Calu3 (cell line): ENCODE results near the gene GRAMD1A. TPM values are rescaled to one million over a fixed set of nuclear protein-coding genes. Genes with fewer than 3 reads are reported as not detected.

ENCODE experiments used
- BruUV-seq: library from RNA; stranded (reverse); fragments of 400-500 nt; replicated peaks from 2 replicates; lab custom pipeline; 2021; lab: Mats Ljungman, UMichigan
- CTCF ChIA-PET: fragments of 300-600 bp; sonication (Branson Sonifier 250); formaldehyde crosslinking; loops from one replicate; lab custom pipeline; 2022; ENCODE audit warnings: antibody characterized with exemption; lab: Charles Lee
- DNase-seq: peaks from one replicate; pipeline ENCODE4 v3.0.0; 2022
- H3K27ac Mint-ChIP-seq: one replicate; pipeline ENCODE4 v1.8.0; 2022; ENCODE audit warnings: mixed read lengths; ENCODE audit not compliant: unreplicated experiment
- H3K27me3 Mint-ChIP-seq: one replicate; pipeline ENCODE4 v1.8.0; 2022; ENCODE audit warnings: mixed read lengths; ENCODE audit not compliant: unreplicated experiment
- H3K36me3 Mint-ChIP-seq: one replicate; pipeline ENCODE4 v1.8.0; 2022; ENCODE audit warnings: mild to moderate bottlenecking, moderate library complexity, mixed read lengths; ENCODE audit not compliant: insufficient read depth, unreplicated experiment
- H3K4me1 Mint-ChIP-seq: one replicate; pipeline ENCODE4 v1.8.0; 2022; ENCODE audit warnings: mild to moderate bottlenecking, low read depth, mixed read lengths; ENCODE audit not compliant: unreplicated experiment
- H3K4me3 Mint-ChIP-seq: one replicate; pipeline ENCODE4 v1.8.0; 2022; ENCODE audit warnings: mild to moderate bottlenecking, low read depth, moderate library complexity, mixed read lengths; ENCODE audit not compliant: unreplicated experiment
- H3K9me3 Mint-ChIP-seq: one replicate; pipeline ENCODE4 v1.8.0; 2022; ENCODE audit warnings: low read depth, mixed read lengths; ENCODE audit not compliant: unreplicated experiment
- CTCF ChIP-seq: fragments of 200-600 bp; IDR thresholded peaks from one replicate; pipeline ENCODE4 v1.8.0; 2022; ENCODE audit warnings: antibody characterized with exemption; ENCODE audit not compliant: unreplicated experiment
- intact Hi-C: fragments of 100-400 bp; cut with micrococcal nuclease; formaldehyde crosslinking; loops from one replicate; pipeline ENCODE4 v1.10.0; 2022; ENCODE audit not compliant: unreplicated experiment
- total RNA-seq: library from RNA; stranded (reverse); gene quantifications from 2 replicates; pipeline ENCODE4 v1.2.3, GENCODE V29; 2022

GRAMD1A gene
- total RNA-seq, 1 experiment from 2014 or later: 126 TPM

- intact Hi-C loops: loop anchor here (10.0 kb wide), 1 partner anchor 185 kb away; the partner anchor contains the start of gene ZNF599
- Mint-ChIP-seq H3K27ac (no peak overlapping the region), H3K4me1 (peaks cover 20% of the 10 kb centered on the region), H3K36me3 (peaks cover 31% of the 10 kb centered on the region), H3K4me3 (no peak overlapping the region), H3K27me3 (no peaks in the 10 kb centered on the region), H3K9me3 (peaks cover 28% of the 10 kb centered on the region)
- CTCF ChIA-PET: no interaction called here
- no TSS peak for BruUV-seq
- no peak for DNase-seq
- TF ChIP-seq CTCF: no peak
These were observed 39.9 kb upstream of the GRAMD1A start for GRCh38 chr19:34960103-34960805.

- no TSS peak for BruUV-seq
- H3K36me3 Mint-ChIP-seq: peaks cover 31% of the 10 kb centered on the region
These were observed 39.0 kb upstream of the GRAMD1A start for GRCh38 chr19:34960940-34961679.

GRCh38 chr19:34961775-34962686 lies 38.1 kb upstream of the GRAMD1A start:
- H3K9me3 Mint-ChIP-seq: peaks cover 22% of the 10 kb centered on the region
- BruUV-seq: no TSS peak
- peaks cover 31% of the 10 kb centered on the region for H3K36me3 Mint-ChIP-seq
- TF ChIP-seq CTCF: no peak
- no peaks in the 10 kb centered on the region for H3K27me3 Mint-ChIP-seq
- intact Hi-C loops: loop anchor here (10.0 kb wide), 1 partner anchor 187 kb away; the partner anchor contains the start of gene ZNF599
- H3K4me3 Mint-ChIP-seq: peak overlapping the region; percentile 76
- peaks cover 29% of the 10 kb centered on the region for H3K4me1 Mint-ChIP-seq
- no peak for DNase-seq
- CTCF ChIA-PET: no interaction called here
- H3K27ac Mint-ChIP-seq: no peak overlapping the region

More at GRCh38 chr19:34960940-34961679, 39.0 kb upstream of the GRAMD1A start:
- Mint-ChIP-seq H3K27ac (no peak overlapping the region), H3K9me3 (peaks cover 24% of the 10 kb centered on the region), H3K27me3 (no peaks in the 10 kb centered on the region), H3K4me1 (peaks cover 28% of the 10 kb centered on the region), H3K4me3 (no peak overlapping the region)
- no peak for TF ChIP-seq CTCF
- no peak for DNase-seq
- intact Hi-C loops: loop anchor here (10.0 kb wide), 1 partner anchor 186 kb away; the partner anchor contains the start of gene ZNF599
- CTCF ChIA-PET: no interaction called here
